Fibroblast of mammary gland (primary cell): ENCODE results near the gene PCGF3.

Experiments
- DNase-seq: peaks from one replicate; pipeline ENCODE4 v3.0.0-alpha.2; 2010; ENCODE audit warnings: low read depth
- H3K4me3 ChIP-seq: 2 replicates; pipeline ENCODE4 v1.5.1; 2011; ENCODE audit warnings: low read depth, mild to moderate bottlenecking, low read length, moderate library complexity; ENCODE audit not compliant: control insufficient read depth
- CTCF ChIP-seq: conservative IDR thresholded peaks from 2 replicates; pipeline ENCODE4 v1.5.1; 2011; ENCODE audit warnings: low read depth, low read length, inconsistent platforms; ENCODE audit not compliant: control insufficient read depth, insufficient read depth

Gene PCGF3

GRCh38 chr4:742096-742741, 36.6 kb downstream of the PCGF3 start:
- TF ChIP-seq CTCF: no peak
- no peak for DNase-seq
- H3K4me3 ChIP-seq: no peak overlapping the region

- peak; percentile 54 for DNase-seq
- no peak overlapping the region for H3K4me3 ChIP-seq
- TF ChIP-seq CTCF: peak; percentile 85
These were observed 37.2 kb downstream of the PCGF3 start for GRCh38 chr4:742742-743311.

GRCh38 chr4:743463-744211, 38.0 kb downstream of the PCGF3 start:
- DNase-seq: peak; percentile 44
- TF ChIP-seq CTCF: no peak
- H3K4me3 ChIP-seq: no peak overlapping the region

GRCh38 chr4:744212-744841, 38.7 kb downstream of the PCGF3 start:
- DNase-seq: no peak
- no peak overlapping the region for H3K4me3 ChIP-seq
- TF ChIP-seq CTCF: no peak

- DNase-seq: no peak
- H3K4me3 ChIP-seq: no peak overlapping the region
- TF ChIP-seq CTCF: no peak
These were observed 42.0 kb downstream of the PCGF3 start for GRCh38 chr4:747546-748170.

GRCh38 chr4:748461-748860, 42.8 kb downstream of the PCGF3 start:
- TF ChIP-seq CTCF: no peak
- no peak for DNase-seq
- no peak overlapping the region for H3K4me3 ChIP-seq
